ENCODE results near the gene NOP16.

Gene NOP16

DNA sequence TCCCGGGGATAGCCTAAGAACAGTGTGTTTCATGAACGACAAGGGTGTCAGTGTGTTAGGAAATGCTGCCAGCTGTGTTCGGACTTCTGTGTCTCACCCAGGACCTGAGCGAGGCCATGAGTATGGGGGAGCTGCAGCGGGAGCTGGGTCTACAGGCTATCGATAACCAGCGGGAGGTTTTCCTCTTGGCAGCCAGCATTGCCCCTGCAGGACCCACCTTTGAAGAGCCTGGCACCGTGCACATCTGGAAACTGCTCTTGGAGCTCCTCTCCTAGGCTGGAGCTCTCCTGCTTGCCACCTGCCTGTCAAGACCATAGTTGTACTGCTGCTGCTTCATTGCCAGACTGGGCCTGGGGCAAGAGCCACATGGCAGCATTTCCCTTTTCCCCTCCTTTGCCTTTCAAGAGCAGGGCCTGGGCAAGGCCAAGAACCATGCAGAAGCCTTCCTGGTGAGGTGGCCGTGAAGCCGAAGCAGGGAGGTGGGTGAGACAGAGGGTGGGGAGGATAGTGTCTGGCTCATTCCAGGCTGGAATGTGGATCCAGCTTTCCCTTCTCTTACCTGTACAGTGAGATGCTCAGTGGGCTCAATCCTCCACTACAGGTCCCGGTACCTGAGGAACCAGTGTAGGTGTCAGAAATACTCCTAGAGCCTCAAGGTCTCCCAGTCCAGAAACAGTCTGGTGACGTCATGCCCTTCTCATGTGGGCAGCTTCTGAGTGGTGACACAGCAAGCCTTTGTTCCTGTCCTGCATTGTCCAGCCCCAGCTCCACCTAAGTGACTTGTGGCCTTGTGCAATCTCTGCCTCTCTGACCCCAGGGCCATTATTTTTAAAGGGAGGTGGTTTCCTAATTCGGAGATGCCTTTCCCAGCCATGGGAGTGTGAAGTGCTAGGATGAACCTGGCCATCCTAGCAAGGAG lies 16.5 kb downstream of the NOP16 start:
- DNase-seq (ENCODE audit: low spot score): no peak

DNA sequence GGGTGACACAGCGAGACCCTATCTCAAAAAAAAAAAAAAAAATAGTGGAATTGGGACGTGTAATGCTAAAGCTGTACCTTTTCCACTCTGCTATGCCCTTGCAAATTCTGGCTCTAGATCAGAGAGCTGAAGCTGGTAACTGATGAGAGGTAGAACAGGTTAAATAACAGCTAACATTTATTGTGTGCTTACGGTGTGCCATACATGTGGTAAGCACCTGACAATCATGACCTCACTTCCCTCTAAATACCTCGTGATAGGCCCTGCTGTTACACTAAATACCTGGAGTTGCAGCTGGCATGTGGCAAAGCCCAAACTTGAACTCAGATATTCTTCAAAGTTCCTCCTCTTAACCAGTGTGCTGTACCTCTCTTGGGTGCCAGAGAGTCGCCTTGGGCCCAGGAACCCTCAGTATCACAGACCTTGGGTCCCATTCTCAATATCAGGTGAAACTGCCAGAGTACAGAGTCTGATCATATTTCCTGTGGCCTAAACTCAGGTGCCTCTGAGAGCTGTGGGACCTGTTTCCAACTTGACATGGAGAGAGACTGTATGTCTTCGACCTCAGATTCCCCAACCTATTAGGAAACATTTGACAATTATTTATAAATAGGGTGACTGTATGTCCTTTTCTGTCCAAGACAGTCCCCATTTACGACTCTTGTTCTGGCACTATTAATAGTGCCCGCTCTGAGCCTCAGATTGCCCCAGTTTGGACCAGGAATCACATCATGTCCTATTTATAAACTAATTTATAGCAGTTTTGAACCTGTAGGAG lies 18.3 kb downstream of the NOP16 start:
- TF ChIP-seq, protein P1, sequence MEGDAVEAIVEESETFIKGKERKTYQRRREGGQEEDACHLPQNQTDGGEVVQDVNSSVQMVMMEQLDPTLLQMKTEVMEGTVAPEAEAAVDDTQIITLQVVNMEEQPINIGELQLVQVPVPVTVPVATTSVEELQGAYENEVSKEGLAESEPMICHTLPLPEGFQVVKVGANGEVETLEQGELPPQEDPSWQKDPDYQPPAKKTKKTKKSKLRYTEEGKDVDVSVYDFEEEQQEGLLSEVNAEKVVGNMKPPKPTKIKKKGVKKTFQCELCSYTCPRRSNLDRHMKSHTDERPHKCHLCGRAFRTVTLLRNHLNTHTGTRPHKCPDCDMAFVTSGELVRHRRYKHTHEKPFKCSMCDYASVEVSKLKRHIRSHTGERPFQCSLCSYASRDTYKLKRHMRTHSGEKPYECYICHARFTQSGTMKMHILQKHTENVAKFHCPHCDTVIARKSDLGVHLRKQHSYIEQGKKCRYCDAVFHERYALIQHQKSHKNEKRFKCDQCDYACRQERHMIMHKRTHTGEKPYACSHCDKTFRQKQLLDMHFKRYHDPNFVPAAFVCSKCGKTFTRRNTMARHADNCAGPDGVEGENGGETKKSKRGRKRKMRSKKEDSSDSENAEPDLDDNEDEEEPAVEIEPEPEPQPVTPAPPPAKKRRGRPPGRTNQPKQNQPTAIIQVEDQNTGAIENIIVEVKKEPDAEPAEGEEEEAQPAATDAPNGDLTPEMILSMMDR (IDR thresholded peaks at IDR 0.05; ENCODE audit: extremely low read depth, missing control alignments): no peak
- no peak for DNase-seq (ENCODE audit: low spot score)

More for the DNA sequence above, 16.5 kb downstream of the NOP16 start:
- TF ChIP-seq, protein P1 (IDR thresholded peaks at IDR 0.05; ENCODE audit: extremely low read depth, missing control alignments): no peak

DNA sequence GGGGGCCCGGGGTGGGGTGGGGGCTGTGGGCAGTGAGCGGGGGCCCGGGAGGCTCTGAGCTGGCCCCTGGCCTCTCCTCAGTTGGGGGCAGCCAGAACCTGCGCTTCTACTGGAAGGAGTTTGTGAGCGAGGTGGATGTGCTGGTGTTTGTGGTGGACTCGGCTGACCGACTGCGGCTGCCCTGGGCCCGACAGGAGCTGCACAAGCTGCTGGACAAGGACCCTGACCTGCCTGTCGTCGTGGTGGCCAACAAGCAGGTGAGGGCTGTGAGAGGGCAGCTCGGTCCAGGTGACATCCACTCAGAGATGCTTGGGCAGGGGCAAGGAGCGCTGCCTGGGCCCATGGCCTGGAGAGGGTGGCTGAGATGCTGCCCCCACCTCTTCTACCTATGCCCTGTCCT lies 19.7 kb downstream of the NOP16 start:
- TF ChIP-seq, protein P1 (IDR thresholded peaks at IDR 0.05; ENCODE audit: extremely low read depth, missing control alignments): no peak
- no peak for DNase-seq (ENCODE audit: low spot score)

DNA sequence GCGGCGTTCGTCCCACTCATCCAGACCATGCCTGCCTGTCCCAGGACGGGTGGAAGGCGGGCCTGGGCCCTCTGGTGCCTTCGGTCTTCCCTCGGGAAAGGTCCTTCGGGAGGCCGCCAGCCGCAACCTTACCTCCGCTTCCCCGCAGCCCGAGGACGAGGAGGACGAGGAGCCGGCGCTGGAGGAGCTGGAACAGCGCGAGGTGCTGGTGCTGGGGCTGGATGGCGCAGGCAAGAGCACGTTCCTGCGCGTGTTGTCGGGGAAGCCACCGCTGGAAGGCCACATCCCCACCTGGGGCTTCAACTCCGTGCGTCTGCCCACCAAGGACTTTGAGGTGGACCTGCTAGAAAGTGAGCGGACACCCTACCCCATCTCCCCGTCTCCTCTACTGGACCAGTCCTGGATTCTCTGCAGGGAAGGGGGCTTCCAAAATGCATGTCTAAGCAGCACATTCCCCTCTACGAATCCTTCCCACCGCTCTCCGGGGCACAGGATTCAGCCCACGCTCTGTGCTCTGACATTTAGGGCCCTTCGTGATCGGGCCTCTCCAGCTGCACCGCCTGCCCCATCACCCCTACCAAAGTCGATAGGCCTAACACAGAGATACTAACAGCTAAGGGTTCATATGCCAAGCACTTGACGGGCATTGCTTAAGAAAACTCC lies 22.0 kb downstream of the NOP16 start:
- no peak for DNase-seq (ENCODE audit: low spot score)
- TF ChIP-seq, protein P1 (IDR thresholded peaks at IDR 0.05; ENCODE audit: extremely low read depth, missing control alignments): no peak

DNA sequence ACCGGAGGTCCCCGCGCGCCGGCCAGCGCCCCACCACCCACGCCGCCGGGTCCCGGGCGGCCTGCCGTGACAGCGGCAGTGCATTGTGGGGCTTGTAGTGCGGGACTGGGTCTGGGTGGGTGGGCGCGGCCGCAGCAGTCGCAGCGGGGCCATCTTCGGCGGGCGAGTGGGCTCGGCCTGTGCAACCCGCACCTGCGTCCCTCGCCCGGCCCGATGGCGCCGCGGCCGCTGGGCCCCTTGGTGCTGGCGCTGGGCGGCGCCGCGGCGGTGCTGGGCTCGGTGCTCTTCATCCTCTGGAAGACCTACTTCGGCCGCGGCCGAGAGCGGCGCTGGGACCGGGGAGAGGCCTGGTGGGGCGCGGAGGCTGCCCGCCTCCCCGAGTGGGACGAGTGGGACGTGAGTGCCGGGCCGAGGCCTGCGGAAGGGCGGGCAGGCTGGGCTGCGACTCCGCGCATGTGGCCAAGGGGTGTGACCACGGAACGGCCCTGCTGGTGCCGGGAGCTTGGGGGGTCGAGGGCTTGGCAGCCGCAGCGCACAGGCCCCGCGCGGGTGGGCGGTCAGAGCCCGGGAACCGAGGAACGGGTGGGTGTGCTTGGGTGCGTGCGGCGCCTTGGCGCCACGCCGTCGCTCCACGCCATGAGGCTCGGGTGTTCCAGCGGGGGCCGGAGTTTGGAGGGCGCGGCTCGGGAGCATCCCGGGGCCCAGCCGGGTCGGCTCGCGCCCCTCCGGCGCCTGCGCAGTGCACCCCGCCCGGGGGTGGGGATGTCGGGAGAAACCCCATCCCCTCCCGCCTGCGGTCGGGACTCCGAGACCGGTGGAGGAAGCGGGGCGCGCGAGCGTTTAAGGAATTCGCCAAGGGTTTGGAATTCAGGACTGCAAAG lies 22.8 kb downstream of the NOP16 start, which contains the start of gene ARL10:
Gene ARL10 (plus strand): TSS at position 137 of the 881 bp plus-strand sequence. CDS start 77 bp downstream, at position 214.
- DNase-seq (ENCODE audit: low spot score): peak; percentile 89
- TF ChIP-seq, protein P1 (IDR thresholded peaks at IDR 0.05; ENCODE audit: extremely low read depth, missing control alignments): no peak

DNA sequence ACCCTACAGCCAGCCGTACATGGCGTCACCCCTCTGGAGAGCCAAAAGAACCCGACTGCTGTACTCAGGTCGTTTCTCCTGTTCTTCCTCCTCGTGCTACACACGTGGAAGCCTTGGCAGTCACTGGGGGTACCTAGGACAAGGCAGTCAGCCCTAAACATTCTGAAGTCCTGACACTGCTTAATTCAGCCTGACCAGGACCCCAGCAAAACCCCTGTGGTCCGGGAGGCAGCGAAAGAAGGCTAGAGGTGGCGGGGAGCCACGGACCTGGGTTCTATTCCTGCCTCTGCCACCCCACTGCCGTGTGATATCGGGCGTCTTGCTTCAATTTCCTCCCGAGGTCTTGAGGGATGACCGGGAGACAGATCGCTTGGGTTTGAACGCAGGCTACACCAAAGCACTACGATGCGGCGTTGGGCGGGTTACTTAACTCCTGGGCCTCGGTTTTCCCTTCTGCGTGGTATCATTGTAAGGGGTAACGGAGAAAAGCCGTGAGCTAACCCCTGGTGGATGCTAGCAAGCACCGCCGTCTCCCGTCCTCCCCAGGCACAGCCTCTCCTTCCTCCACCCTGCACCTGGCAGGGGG lies 23.5 kb downstream of the NOP16 start:
- no peak for DNase-seq (ENCODE audit: low spot score)
- TF ChIP-seq, protein P1 (IDR thresholded peaks at IDR 0.05; ENCODE audit: extremely low read depth, missing control alignments): no peak
